Panc1 (cell line): ENCODE data around the gene CD9. TPM values are rescaled to one million over a fixed set of nuclear protein-coding genes. Genes with fewer than 3 reads are reported as not detected.

ENCODE experiments used
- ATAC-seq: fragments of 200-7000 bp; cut with Tn5 transposase; 2 replicates; pipeline ENCODE4 v1.9.1; 2020; ENCODE audit warnings: mild to moderate bottlenecking, moderate library complexity
- BruUV-seq: library from RNA; stranded (reverse); fragments of 400-500 nt; replicated peaks from 2 replicates; lab custom pipeline; 2021; lab: Mats Ljungman, UMichigan
- CTCF ChIA-PET: fragments of 300-600 bp; sonication (Branson Sonifier 250); formaldehyde crosslinking; loops from one replicate; lab custom pipeline; 2022; ENCODE audit warnings: antibody characterized with exemption; lab: Charles Lee
- POLR2A ChIA-PET: fragments of 300-600 bp; sonication (Branson Sonifier 250); formaldehyde crosslinking; loops from one replicate; lab custom pipeline; 2022; ENCODE audit warnings: antibody characterized with exemption; lab: Charles Lee
- DNase-seq: peaks from one replicate; pipeline ENCODE4 v3.0.0-alpha.2; 2010; ENCODE audit warnings: low read depth, low spot score
- H3K27ac ChIP-seq: 2 replicates; pipeline ENCODE4 v1.5.1; 2011; ENCODE audit warnings: mild to moderate bottlenecking, low read length, inconsistent platforms
- H3K27me3 ChIP-seq: fragments of 200-500 bp; sonication (Bioruptor generic); 2 replicates; pipeline ENCODE4 v1.6.0; 2014; ENCODE audit warnings: low read length, inconsistent platforms; ENCODE audit not compliant: control insufficient read depth, insufficient read depth
- H3K36me3 ChIP-seq: fragments of 200-500 bp; sonication (Bioruptor generic); 2 replicates; pipeline ENCODE4 v1.5.1; 2014; ENCODE audit warnings: inconsistent platforms, mild to moderate bottlenecking, low read length, moderate library complexity; ENCODE audit not compliant: control insufficient read depth, insufficient read depth
- H3K4me1 ChIP-seq: 2 replicates; pipeline ENCODE4 v1.5.1; 2011; ENCODE audit warnings: inconsistent platforms, mild to moderate bottlenecking, low read length, moderate library complexity; ENCODE audit not compliant: control insufficient read depth, insufficient read depth
- H3K4me3 ChIP-seq, 2 experiments: 2 replicates each; pipeline ENCODE4 v1.5.1; 2011 to 2012; ENCODE audit warnings: low read depth in 2 of 2, low read length in 2 of 2, mild to moderate bottlenecking in 2 of 2, inconsistent platforms in 1 of 2, moderate library complexity in 1 of 2
- H3K9me3 ChIP-seq: fragments of 200-500 bp; sonication (Bioruptor generic); 2 replicates; pipeline ENCODE4 v1.5.1; 2014; ENCODE audit warnings: low read depth, mild to moderate bottlenecking, inconsistent platforms, low read length, moderate library complexity; ENCODE audit not compliant: control insufficient read depth, insufficient read depth
- POLR2AphosphoS5 ChIP-seq: IDR thresholded peaks from 2 replicates; pipeline ENCODE4 v1.6.1; 2012; ENCODE audit warnings: mild to moderate bottlenecking, low read depth, low read length, moderate library complexity
- SIN3A ChIP-seq: IDR thresholded peaks from 2 replicates; pipeline ENCODE4 v1.6.1; 2012; ENCODE audit warnings: low read depth, mild to moderate bottlenecking, low read length, moderate library complexity, borderline replicate concordance; ENCODE audit not compliant: insufficient read depth
- TCF7L2 ChIP-seq: IDR thresholded peaks from 2 replicates; pipeline ENCODE4 v1.6.1; 2011; ENCODE audit warnings: mild to moderate bottlenecking, low read depth, low read length, inconsistent platforms
- in situ Hi-C: cut with HindIII; loops from 2 replicates; pipeline ENCODE4 v1.10.0; 2016; ENCODE audit warnings: low sequenced_read_pairs, low pct_unique_long_range_greater_than_20kb
- intact Hi-C: fragments of 100-400 bp; cut with micrococcal nuclease; formaldehyde crosslinking; loops from one replicate; pipeline ENCODE4 v1.10.0; 2022; ENCODE audit not compliant: unreplicated experiment
- total RNA-seq: library from RNA; stranded (reverse); gene quantifications from one replicate; pipeline ENCODE4 v1.2.1, GENCODE V29; 2021; ENCODE audit not compliant: unreplicated experiment
- TF ChIP-seq, protein P1 (sequence below): fragments of 450-650 bp; IDR thresholded peaks from 2 replicates; pipeline ENCODE4 v1.5.1; 2017; ENCODE audit warnings: mild to moderate bottlenecking
- TF ChIP-seq, protein P2 (sequence below), 2 experiments: IDR thresholded peaks; 2 replicates each; pipeline ENCODE4 v1.6.1; 2011 to 2012; ENCODE audit warnings: low read depth in 2 of 2, control low read depth in 1 of 2, low read length in 1 of 2, mild to moderate bottlenecking in 1 of 2, moderate library complexity in 1 of 2; ENCODE audit not compliant: insufficient read depth in 1 of 2

The CD9 gene
- total RNA-seq, 1 experiment from 2014 or later: 103 TPM

DNA sequence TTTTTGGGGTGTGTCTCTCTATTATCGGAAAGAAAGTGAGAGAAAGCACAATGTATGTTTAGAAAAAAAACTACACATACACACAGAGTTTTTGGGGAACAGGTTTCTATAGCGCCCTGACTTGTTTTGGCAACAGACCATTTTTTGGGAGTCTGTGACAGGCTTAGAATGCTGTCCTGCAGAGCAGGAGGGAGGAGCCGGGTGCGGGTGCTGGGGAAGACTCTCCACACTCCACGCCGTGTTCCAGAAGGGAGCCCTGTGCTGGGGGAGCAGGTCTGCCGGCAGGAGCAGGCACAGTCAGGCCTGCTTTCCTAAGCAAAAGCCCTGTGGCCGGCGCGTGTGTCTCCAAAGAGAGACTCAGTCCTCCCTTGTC, 26.5 kb downstream of the CD9 start:
- intact Hi-C loops: no loop called here

DNA sequence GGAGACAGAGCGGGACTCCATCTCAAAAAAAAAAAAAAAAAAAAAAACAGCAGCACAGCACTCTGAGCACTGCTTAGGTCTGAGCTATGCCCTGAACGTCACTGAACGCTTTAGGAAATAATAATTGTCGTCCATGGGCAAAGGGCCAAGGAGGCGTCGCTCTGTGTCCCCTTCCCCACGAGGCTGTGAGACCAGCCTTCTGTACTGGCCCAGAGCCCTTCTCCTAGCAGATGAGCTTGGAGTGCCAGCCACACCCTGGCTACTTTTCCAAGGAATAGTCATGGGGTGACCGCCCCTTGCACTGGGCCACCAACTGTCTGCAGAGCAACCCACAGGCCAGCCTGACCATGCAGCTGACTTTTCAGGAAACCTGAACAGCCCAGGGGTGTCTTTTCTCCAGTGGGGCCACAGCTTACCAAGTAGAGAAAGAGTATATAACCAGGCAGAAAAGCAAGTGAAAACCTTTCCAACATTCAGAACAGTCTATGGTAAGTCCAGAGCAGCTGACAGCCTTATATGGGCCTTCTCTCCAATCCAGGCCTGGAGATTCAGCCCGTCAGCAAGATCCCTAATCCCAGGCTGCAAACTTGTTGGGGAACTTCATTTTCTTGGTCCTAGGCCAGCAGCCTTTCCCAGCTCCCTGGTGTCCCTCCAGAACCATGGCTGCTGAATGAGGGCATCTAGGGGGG, 28.5 kb downstream of the CD9 start:
- no peaks in the 10 kb centered on the region for H3K9me3 ChIP-seq
- DNase-seq (no peak), ATAC-seq (no peak)
- ChIA-PET CTCF (interaction anchor here (0.8 kb wide), 1 partner anchor 33 kb away, joined by 3 read pairs; no protein-coding TSS in a partner anchor), POLR2A (no interaction called here)
- TF ChIP-seq, protein P1, sequence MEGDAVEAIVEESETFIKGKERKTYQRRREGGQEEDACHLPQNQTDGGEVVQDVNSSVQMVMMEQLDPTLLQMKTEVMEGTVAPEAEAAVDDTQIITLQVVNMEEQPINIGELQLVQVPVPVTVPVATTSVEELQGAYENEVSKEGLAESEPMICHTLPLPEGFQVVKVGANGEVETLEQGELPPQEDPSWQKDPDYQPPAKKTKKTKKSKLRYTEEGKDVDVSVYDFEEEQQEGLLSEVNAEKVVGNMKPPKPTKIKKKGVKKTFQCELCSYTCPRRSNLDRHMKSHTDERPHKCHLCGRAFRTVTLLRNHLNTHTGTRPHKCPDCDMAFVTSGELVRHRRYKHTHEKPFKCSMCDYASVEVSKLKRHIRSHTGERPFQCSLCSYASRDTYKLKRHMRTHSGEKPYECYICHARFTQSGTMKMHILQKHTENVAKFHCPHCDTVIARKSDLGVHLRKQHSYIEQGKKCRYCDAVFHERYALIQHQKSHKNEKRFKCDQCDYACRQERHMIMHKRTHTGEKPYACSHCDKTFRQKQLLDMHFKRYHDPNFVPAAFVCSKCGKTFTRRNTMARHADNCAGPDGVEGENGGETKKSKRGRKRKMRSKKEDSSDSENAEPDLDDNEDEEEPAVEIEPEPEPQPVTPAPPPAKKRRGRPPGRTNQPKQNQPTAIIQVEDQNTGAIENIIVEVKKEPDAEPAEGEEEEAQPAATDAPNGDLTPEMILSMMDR: no peak
- TF ChIP-seq POLR2AphosphoS5 (no peak), TCF7L2 (no peak), SIN3A (no peak)
- TF ChIP-seq, protein P2, sequence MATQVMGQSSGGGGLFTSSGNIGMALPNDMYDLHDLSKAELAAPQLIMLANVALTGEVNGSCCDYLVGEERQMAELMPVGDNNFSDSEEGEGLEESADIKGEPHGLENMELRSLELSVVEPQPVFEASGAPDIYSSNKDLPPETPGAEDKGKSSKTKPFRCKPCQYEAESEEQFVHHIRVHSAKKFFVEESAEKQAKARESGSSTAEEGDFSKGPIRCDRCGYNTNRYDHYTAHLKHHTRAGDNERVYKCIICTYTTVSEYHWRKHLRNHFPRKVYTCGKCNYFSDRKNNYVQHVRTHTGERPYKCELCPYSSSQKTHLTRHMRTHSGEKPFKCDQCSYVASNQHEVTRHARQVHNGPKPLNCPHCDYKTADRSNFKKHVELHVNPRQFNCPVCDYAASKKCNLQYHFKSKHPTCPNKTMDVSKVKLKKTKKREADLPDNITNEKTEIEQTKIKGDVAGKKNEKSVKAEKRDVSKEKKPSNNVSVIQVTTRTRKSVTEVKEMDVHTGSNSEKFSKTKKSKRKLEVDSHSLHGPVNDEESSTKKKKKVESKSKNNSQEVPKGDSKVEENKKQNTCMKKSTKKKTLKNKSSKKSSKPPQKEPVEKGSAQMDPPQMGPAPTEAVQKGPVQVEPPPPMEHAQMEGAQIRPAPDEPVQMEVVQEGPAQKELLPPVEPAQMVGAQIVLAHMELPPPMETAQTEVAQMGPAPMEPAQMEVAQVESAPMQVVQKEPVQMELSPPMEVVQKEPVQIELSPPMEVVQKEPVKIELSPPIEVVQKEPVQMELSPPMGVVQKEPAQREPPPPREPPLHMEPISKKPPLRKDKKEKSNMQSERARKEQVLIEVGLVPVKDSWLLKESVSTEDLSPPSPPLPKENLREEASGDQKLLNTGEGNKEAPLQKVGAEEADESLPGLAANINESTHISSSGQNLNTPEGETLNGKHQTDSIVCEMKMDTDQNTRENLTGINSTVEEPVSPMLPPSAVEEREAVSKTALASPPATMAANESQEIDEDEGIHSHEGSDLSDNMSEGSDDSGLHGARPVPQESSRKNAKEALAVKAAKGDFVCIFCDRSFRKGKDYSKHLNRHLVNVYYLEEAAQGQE (IDR thresholded peaks at IDR 0.05; ENCODE audit: insufficient read depth in 1 of 2, low read depth in 2 of 2, low read length in 1 of 2): no peak
- in situ Hi-C loops (no loop called here), intact Hi-C loops (no loop called here)
- H3K4me1 ChIP-seq: no peaks in the 10 kb centered on the region
- no peak overlapping the region for H3K4me3 ChIP-seq
- no TSS peak for BruUV-seq
- H3K27ac ChIP-seq: no peak overlapping the region
- H3K36me3 ChIP-seq: no peaks in the 10 kb centered on the region
- no peaks in the 10 kb centered on the region for H3K27me3 ChIP-seq

More for the DNA sequence above, 26.5 kb downstream of the CD9 start:
- H3K9me3 ChIP-seq: no peaks in the 10 kb centered on the region
- H3K4me1 ChIP-seq: no peaks in the 10 kb centered on the region
- BruUV-seq: no TSS peak
- H3K27ac ChIP-seq: no peak overlapping the region
- H3K4me3 ChIP-seq: no peak overlapping the region
- H3K36me3 ChIP-seq: no peaks in the 10 kb centered on the region
- ChIA-PET POLR2A (no interaction called here), CTCF (no interaction called here)
- H3K27me3 ChIP-seq: no peaks in the 10 kb centered on the region
- TF ChIP-seq TCF7L2 (no peak), POLR2AphosphoS5 (no peak)
- TF ChIP-seq, protein P2 (IDR thresholded peaks at IDR 0.05; ENCODE audit: insufficient read depth in 1 of 2, low read depth in 2 of 2, low read length in 1 of 2): no peak
- in situ Hi-C loops: no loop called here
- ATAC-seq (no peak), DNase-seq (no peak)
